Muscle of back (tissue), 11 donors: ENCODE measurements around the gene TNIK. TPM values are rescaled to one million over a fixed set of nuclear protein-coding genes. Genes with fewer than 3 reads are reported as not detected.
A peak's percentile ranks its signal among the peaks of the same experiment; 100 is the strongest.
"Not testable (repeated sequence)": the region's sequence is repeated elsewhere in the genome, so short reads cannot be mapped to it uniquely, and the experiment has no call there.

Experiments used
- DNase-seq, 3 donors: peaks; one replicate each; pipeline versions ENCODE4 v3.0.0 to v3.0.0-alpha.2; 2013
- polyA plus RNA-seq, 10 donors: library from polyadenylated mRNA; unstranded; fragments of 120-200 nt; gene quantifications; one replicate each; pipeline ENCODE4 v1.2.1, GENCODE V29; 2013; ENCODE audit not compliant: insufficient read length in 10 of 10

The TNIK gene
- polyA plus RNA-seq, 10 donors = 22.5 to 53.3 (median 37.8) TPM

- DNase-seq = no peak
Observed at GRCh38 chr3:171385086-171385485, 75.1 kb downstream of the TNIK start.

GRCh38 chr3:171384101-171384891 is 75.9 kb downstream of the TNIK start:
- no peak for DNase-seq

- DNase-seq = no peak
Observed at GRCh38 chr3:171383206-171384018, 76.8 kb downstream of the TNIK start.

- DNase-seq = not testable (repeated sequence)
Observed at GRCh38 chr3:171382347-171382746, 77.9 kb downstream of the TNIK start.

- peak in 1 of 3 donors; percentile 43 for DNase-seq
Observed at GRCh38 chr3:171380711-171381425, 79.3 kb downstream of the TNIK start.

GRCh38 chr3:171379961-171380483 is 80.2 kb downstream of the TNIK start:
- no peak for DNase-seq

- DNase-seq = peak in 1 of 3 donors; percentile 28
Observed at GRCh38 chr3:171379281-171379680, 80.9 kb downstream of the TNIK start.

DNA sequence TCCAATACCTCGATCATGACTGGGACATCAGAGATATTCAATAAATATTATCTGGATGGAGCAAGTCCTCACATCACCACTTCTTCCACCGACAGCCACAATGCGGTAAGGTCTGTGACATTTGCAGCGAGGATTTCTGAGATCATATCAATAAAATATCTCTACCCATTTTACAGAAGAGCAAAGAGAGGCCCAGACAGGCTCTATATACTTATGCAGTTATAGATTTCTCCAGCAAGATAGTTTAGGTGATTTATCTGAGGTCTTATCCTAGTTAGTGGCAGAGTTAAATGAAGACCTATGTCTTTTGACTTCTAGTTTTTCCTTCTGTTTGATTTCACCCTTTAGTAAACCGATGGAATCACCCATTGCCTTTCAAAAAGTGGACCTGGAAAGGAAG is 81.6 kb downstream of the TNIK start:
- DNase-seq = no peak

GRCh38 chr3:171377859-171378258 is 82.3 kb downstream of the TNIK start:
- no peak for DNase-seq

GRCh38 chr3:171376596-171376947 is 83.6 kb downstream of the TNIK start:
- no peak for DNase-seq

- DNase-seq = peak in 2 of 3 donors; percentile 23 to 50
Observed at GRCh38 chr3:171375666-171376595, 84.3 kb downstream of the TNIK start.

DNA sequence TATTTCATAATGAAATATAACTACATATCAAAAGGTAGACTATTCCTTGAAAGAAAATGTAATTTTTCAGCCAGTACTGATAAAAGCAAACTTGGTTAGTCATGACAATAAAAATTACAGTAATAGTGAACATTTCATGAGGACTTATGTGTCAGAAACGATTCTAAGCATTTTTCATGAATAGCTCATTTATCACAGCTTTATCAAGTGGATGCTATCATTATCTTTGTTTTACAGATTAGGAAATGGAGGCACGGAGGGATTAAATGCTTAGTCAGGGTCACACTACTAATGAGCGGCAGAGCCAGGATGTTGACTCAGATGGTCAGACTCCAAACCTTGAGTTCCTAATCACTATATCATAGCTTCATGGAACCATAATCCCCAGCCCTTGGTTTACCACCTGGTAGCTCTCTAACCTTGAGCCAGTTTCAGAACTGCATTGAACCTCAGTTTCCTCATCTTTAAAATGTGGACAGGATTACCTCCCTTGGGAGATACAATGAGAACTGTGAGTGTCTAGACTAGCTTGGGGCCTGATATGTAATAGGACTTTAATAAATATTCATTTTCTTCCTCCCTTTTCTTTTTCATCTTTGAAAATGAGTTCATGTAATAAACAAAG is 85.4 kb downstream of the TNIK start:
- peak in 1 of 3 donors; percentile 64 for DNase-seq

GRCh38 chr3:171374260-171374659 is 85.9 kb downstream of the TNIK start:
- DNase-seq = no peak

GRCh38 chr3:171373711-171374110 is 86.5 kb downstream of the TNIK start:
- no peak for DNase-seq

DNA sequence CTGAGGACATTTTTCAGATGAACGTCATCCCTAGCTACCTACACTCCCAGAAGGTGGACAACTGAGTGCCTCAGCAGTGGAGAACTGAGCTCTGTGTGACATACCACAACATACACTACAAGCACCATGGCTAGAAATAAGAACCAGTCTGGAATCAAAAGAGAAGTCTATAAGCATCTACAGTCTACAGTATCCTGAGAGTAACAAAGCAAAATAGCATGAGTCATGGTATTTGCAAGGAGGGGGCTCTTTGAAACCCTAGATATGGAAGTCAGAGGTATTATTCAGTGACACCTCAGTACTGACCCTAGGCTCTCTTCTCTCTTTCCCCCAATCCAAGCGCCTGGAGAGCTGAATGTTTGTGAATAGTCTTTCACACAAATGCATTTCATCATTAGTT is 87.5 kb downstream of the TNIK start:
- no peak for DNase-seq

DNA sequence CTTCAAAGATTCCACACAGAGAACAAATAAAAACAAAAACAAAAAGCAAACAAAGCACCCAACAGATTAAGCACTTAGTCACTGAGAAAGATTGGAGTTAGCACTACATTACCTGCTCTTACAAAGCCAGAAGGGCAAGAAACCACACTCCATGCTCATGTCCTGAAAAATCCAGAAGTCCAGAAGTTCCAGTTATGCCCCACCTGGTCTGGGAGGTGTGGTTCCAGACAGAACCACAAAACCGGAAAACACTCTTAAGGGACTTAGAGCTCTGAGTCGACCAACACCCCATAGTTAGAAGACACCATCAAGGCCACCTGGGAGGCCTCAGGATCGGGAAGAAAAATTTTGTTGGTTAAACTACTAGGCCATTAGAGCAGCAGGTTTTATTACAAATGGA is 88.9 kb downstream of the TNIK start:
- no peak for DNase-seq

GRCh38 chr3:171369156-171369555 is 91.0 kb downstream of the TNIK start:
- DNase-seq = no peak

DNA sequence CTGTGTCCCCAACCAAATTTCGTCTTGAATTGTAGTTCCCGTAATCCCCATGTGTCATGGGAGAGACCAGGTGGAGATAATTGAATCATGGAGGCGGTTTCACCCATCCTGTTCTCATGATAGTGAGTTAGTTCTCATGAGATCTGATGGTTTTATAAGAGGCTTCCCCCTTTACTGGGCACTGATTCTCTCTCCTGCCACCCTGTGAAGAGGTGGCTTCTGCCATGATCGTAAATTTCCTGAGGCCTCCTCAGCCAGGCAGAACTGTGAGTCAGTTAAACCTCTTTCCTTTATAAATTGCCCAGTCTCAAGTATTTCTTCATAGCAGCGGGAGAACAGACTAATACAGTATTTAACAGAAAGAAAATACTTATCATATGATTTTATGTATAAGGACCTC is 93.5 kb downstream of the TNIK start:
- not testable (repeated sequence) for DNase-seq

DNA sequence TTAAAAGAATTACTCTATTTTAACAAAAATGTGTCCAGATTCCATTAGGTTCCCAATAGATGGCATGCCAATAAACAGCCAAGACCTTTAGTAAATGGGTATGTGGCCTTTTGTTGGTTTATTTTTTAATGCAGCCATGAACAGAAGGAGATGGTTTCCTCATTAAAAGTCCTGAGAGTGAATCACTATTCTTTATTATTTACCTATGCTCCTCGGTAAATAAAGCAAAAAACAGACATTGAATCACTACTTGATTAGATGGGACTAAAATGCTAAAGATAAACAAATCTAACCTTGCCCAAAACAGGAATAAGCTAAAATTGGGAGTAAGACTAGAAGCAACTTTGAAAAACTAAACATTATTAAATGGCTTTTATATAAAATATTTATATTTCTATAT is 94.2 kb downstream of the TNIK start:
- no peak for DNase-seq

DNA sequence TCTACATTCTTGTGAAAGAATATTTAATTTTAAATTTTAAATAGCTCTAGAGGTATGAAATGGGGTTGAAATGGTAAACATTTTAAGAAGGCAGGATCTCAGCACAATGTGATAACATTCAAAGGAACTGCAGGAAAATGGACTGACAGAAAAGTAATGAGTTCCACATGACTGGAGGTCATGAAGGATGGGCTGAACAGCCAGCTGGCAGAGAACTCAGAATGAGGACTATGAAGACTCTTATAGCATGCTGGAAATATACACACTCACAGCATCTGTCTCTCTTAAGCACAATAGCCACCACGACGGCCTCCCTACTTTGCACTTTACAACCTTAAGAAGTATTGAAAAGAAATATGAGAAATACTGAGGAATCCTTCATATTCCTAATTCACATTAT is 94.7 kb downstream of the TNIK start:
- peak; percentile 74 to 87 (median 80) for DNase-seq

DNA sequence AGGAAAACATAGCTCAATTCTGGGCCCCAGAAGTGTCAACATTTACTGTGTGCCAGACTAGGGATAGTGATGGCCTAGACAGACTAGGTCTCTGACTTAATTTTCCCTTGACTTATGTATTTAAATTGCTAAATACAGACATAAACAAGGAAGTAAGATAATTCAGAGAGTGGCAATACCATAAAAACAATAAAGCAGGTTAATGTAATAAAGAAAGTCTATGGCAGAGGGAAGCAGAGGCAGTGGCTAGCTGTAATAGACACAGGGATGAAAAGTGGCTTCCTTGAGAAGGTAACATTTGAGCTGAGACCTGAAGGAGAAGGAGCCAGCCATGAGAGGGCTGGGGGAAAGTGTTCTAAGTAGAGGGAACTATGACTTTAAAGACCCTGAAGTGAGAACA is 95.7 kb downstream of the TNIK start:
- no peak for DNase-seq
